SH-SY5Y (cell line): ENCODE measurements around the gene APOLD1.

Experiments used
- GATA2 ChIP-seq: IDR thresholded peaks from 2 replicates; pipeline ENCODE4 v1.6.1; 2011; ENCODE audit warnings: mild to moderate bottlenecking, low read depth, low read length
- GATA3 ChIP-seq: IDR thresholded peaks from 2 replicates; pipeline ENCODE4 v1.6.1; 2011; ENCODE audit warnings: low read depth, mild to moderate bottlenecking, low read length, moderate library complexity

APOLD1 gene

DNA sequence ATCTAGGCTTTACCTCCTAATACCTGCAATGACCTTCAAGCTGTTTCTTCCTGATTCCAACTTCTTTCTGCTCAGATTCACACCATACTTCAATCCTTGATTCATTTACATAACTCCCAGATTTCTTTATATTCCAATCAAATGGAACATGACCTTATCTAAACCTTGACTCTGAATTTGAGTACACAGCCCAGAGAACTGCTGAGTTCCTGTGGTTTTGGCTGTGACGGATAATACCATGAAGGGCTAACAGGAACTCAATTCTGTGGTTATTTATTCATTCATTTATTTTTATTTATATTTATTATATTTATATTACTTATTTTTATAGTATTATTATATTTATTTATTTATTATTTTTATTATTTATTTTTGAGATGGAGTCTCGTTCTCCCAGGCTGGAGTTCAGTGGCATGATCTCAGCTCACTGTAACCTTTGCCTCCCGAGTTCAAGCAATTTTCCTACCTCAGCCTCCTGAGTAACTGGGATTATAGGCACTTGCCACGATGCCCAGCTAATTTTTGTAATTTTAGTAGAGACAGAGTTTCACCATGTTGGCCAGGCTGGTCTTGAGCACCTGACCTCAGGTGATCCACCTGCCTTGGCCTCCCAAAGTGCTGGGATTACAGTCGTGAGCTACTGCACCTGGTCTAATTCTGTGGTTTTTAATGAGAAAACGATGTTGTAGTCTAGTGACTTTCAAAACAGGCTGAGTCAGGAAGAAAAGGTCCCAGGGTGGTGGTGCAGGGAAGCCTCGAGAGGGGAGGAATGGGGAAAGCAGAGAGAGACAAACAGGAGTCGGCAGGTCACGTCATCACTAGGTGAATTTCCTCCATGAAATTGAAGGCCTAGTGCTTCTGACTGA is 11.7 kb downstream of the APOLD1 start:
- TF ChIP-seq GATA3 (no peak), GATA2 (no peak)

- TF ChIP-seq GATA3 (no peak), GATA2 (no peak)
Observed at GRCh38 chr12:12797794-12798152, 12.3 kb downstream of the APOLD1 start.

DNA sequence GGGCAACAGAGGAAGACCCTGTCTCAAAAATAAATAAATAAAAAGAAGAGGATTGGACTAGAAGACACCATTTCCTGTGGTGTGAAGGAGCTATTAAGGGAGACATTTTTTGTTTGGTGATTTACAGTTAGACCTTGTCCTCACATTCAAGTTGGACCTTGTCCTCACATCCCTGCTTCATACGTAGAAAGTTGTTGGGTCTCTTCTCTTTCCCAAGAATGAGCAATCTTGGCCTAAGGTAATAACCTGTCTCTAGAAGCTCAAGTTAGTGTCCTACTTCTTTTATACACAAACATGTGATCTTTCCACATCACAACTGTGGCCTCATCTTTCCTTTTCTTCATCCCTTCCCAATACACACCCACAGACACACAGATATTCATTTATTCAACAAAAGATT is 13.0 kb downstream of the APOLD1 start:
- TF ChIP-seq GATA3 (no peak), GATA2 (no peak)

DNA sequence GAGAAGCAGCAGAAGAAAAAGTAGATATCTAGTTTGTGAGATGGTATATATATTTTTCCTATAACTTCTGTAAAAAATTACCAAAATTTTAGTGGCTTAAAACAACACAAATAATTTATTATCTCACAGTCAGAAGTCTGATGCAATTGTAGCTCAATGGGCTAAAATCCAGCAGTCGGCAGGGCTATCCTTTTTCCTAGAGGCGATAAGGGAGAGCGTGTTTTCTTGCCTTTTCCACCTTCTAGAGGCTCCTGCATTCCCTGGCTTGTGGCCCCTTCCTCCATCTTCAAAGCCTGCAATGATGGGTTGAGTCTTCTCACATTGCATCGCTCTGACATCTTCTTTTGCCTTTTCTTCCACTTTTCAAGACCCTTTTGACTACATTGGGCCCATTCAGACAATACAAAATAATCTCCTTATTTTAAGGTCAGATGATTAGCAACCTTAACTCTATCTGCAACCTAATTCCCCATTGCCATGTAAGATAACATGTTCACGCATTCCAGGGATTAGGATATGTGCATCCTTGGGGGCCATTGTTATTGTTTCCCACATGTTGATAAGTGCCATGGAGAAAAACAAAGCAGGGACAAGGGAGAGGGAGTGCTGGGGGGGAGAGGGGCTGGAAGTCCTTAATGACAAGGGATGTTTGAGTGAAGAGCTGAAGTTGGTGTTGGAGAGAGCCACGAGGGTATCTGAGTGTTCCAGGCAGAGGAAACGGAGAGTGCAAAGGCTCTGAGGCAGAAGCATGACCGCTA is 13.9 kb downstream of the APOLD1 start:
- no peak for TF ChIP-seq GATA3
- no peak for TF ChIP-seq GATA2

DNA sequence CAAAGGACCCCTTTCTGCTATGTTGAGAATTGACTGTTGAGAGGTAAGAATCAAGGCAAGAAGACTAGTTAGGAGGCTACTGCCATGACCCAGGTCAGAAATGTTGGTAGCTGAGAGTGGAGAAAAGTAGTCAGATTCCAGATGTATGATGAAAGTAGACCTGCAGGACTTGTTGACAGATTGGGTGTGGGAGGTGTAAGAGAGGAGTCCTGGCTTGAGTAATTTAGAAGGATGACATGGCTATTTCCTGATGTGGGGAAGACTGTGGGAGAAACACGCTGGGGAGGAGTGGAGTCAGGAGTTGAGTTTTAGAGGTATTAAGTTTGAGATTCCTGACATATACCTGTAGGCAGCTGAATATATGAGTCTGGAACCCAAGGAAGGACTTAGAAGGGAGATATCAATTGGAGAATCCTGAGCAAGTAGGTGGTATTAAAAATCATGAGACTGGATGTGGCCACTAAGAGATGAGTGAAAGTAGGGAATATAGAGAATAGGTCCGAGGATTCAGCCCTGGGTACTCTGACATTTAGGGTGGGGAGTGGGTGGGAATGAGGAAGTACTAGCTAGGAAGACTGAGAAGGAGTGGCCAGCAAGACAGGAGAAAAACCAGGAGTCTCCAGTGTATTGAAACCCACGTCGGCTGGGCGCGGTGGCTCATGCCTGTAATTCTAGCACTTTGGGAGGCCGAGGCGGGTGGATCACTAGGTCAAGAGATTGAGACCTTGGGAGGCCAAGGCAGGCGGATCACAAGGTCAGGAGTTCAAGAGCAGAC is 15.1 kb downstream of the APOLD1 start:
- TF ChIP-seq GATA2 (no peak), GATA3 (no peak)

- no peak for TF ChIP-seq GATA3
- TF ChIP-seq GATA2 = no peak
Observed at GRCh38 chr12:12803186-12803585, 17.7 kb downstream of the APOLD1 start.

GRCh38 chr12:12804011-12804410 is 18.6 kb downstream of the APOLD1 start:
- TF ChIP-seq GATA3 (no peak), GATA2 (no peak)

DNA sequence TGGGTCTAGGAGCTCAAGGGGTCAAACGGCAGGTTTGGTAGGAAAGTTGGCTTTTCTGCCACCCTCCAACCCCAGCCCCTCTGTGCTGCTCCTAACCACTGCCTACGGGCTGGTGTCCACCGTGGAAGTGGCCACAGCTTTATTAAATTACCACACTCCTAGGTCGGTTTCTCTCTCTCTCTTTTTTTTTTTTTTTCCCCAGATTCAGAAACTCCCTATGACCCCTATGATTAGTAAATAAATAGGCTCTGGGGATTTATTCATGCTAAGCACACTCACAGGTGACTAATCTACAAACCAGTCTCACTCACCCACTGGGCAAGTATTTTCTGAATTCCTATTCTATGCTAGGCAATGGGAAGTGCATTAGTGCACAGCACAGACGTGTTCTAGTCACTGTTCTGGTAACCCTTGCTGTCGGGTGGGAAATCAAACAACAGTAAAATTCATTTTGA is 19.0 kb downstream of the APOLD1 start:
- no peak for TF ChIP-seq GATA2

- TF ChIP-seq GATA3 (no peak), GATA2 (no peak)
Observed at GRCh38 chr12:12806784-12807516, 21.5 kb downstream of the APOLD1 start.

DNA sequence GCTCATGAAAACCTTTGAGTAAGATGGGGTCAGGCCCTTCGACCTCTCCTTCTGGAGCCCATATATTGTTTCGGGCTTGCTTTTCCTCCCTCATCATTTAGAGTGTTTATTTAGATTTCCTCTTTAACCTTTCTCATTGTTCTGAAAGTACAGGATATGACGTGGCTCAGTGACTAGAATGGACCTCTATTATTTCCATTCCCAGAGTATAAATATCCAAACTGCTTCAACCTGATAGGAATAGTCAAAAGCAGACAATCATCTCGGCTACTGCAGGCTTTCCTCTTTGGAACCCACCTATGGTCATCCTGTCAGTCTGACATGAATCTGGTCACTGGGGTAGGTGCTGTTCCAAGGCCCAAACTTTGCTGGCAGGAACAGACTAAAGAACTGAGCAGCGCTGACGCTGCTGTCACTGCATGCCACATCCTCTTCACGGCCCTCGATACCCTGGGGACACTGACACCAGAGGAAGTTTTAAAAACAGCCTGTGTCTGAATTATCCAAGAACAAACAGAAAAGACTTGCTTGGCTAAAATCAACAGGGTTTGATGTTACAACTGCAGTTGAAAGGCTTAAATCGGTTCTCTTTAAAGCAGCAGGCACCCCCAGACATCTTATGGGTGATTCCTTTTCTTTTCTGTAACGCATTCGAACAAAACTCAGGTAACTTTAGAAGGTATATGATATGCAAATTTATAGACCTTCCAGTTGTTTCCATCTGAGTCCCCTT is 22.7 kb downstream of the APOLD1 start:
- TF ChIP-seq GATA3 (no peak), GATA2 (no peak)

- no peak for TF ChIP-seq GATA3
- no peak for TF ChIP-seq GATA2
Observed at GRCh38 chr12:12810553-12811021, 25.1 kb downstream of the APOLD1 start.

GRCh38 chr12:12811343-12811742 is 25.9 kb downstream of the APOLD1 start:
- no peak for TF ChIP-seq GATA3
- no peak for TF ChIP-seq GATA2

- TF ChIP-seq GATA3 (no peak), GATA2 (no peak)
Observed at GRCh38 chr12:12812174-12812573, 26.7 kb downstream of the APOLD1 start.

DNA sequence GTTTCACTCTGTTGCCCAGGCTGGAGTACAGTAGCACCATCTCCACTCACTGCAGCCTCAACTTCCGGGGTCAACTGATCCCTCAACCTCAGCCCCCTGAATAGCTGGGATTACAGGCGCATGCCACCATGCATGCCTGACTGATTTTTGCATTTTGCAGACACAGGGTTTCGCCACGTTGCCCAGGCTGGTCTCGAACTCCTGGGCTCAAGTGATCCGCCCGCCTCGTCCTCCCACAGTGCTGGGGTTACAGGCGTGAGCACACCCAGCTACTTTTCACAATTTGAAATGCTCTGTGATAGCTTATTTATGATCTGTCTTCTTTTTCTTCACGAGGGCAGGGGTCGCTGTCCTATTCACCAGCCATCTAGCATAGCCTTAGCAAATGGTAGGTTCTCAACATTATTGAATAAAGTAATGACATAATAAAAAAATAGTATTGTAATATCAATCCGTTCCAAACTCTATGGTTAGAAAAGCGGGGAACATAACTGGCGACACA is 27.2 kb downstream of the APOLD1 start:
- TF ChIP-seq GATA3 = no peak
- no peak for TF ChIP-seq GATA2
